Upper lobe of left lung (tissue), 6 donors: ENCODE data around the gene SGCG. TPM values are rescaled to one million over a fixed set of nuclear protein-coding genes. Genes with fewer than 3 reads are reported as not detected.

Experiments
- ATAC-seq, 2 donors: fragments of 200-7000 bp; cut with Tn5 transposase; one replicate each; pipeline ENCODE4 v1.9.1; 2022; ENCODE audit warnings: mild to moderate bottlenecking in 2 of 2, moderate library complexity in 2 of 2; ENCODE audit not compliant: low FRiP score in 2 of 2
- DNase-seq, 2 donors: peaks; one replicate each; pipeline ENCODE4 v3.0.0-alpha.2; 2019 to 2020
- H3K27ac ChIP-seq, 4 donors: fragments of 200-600 bp; sonication (generic); one replicate each; pipeline ENCODE4 v1.5.1; 2016 to 2019
- H3K27me3 ChIP-seq, 4 donors: fragments of 200-600 bp; sonication (generic); one replicate each; pipeline ENCODE4 v1.5.1; 2017 to 2019
- H3K36me3 ChIP-seq, 4 donors: fragments of 200-600 bp; sonication (generic); one replicate each; pipeline ENCODE4 v1.5.1; 2016 to 2019
- H3K4me1 ChIP-seq, 4 donors: fragments of 200-600 bp; sonication (generic); one replicate each; pipeline ENCODE4 v1.5.1; 2018 to 2019
- H3K4me3 ChIP-seq, 4 donors: fragments of 200-600 bp; sonication (generic); one replicate each; pipeline ENCODE4 v1.5.1; 2017 to 2019; ENCODE audit warnings: mild to moderate bottlenecking in 2 of 4, moderate library complexity in 1 of 4
- H3K9me3 ChIP-seq, 4 donors: fragments of 200-600 bp; sonication (generic); one replicate each; pipeline ENCODE4 v1.5.1; 2018 to 2019
- CTCF ChIP-seq, 6 experiments: fragments of 450-650 bp in 4 of 6; fragments of 200-600 bp in 2 of 6; sonication (generic) in 2 of 6; IDR thresholded peaks; one replicate each; pipeline ENCODE4 v1.5.1; 2016 to 2019; ENCODE audit warnings: antibody characterized with exemption in 6 of 6
- EP300 ChIP-seq, 4 donors: sonication (generic); formaldehyde crosslinking; IDR thresholded peaks; one replicate each; pipeline ENCODE4 v1.5.1; 2017; ENCODE audit warnings: antibody characterized with exemption in 4 of 4, control low read depth in 2 of 4
- POLR2A ChIP-seq, 4 donors: fragments of 450-650 bp; IDR thresholded peaks; one replicate each; pipeline ENCODE4 v1.5.1; 2016 to 2017; ENCODE audit warnings: antibody characterized with exemption in 4 of 4, mild to moderate bottlenecking in 2 of 4
- POLR2AphosphoS5 ChIP-seq, 2 donors: sonication (generic); formaldehyde crosslinking; IDR thresholded peaks; one replicate each; pipeline ENCODE4 v1.5.1; 2017; ENCODE audit warnings: antibody characterized with exemption in 2 of 2
- WGBS, 2 donors: methylation state at CpG; one replicate each; pipeline ENCODE4 v1.1.5; 2017 to 2018; 5-methylcytosine and 5-hydroxymethylcytosine counted together
- small RNA-seq, 4 donors: library from RNA; depleted of rRNA; stranded (forward); fragments of <200 nt; gene quantifications; one replicate each; pipeline ENCODE3, GENCODE V24; 2016
- total RNA-seq, 6 donors: library from RNA; depleted of rRNA in 4 of 6; stranded (reverse); fragments of >200 nt in 4 of 6; gene quantifications; one replicate each; pipeline versions ENCODE4 v1.1.0 to v1.2.1, GENCODE V29; 2016 to 2021
- donor health status: DM: no; HTN: no; CAD: no; lungs with moderate emphysema.
- donor health status: DM: no; HTN: yes; CAD: no; lungs with severe emphysema.

The SGCG gene
- total RNA-seq, 6 donors from 2014 or later: 1.7 to 4.6 (median 3.0) TPM; not detected in 2

- no peak for DNase-seq
- H3K27ac ChIP-seq: no peak overlapping the region
- no peaks in the 10 kb centered on the region for H3K9me3 ChIP-seq
- H3K4me3 ChIP-seq: no peak overlapping the region
- TF ChIP-seq POLR2A (IDR thresholded peaks at IDR 0.05): no peak
- TF ChIP-seq POLR2AphosphoS5 (IDR thresholded peaks at IDR 0.05): no peak
- no peak for TF ChIP-seq EP300 (IDR thresholded peaks at IDR 0.05)
- TF ChIP-seq CTCF (IDR thresholded peaks at IDR 0.05): no peak
- ATAC-seq: no peak
- H3K27me3 ChIP-seq: no peaks in the 10 kb centered on the region
- 96% methylated on average over 6 of the region's 6 CpGs for WGBS, 2 donors
- peaks cover 6 to 75% (median 38%) of the 10 kb centered on the region in 4 donors for H3K36me3 ChIP-seq
- H3K4me1 ChIP-seq: peaks cover 0 to 8% (median 2%) of the 10 kb centered on the region in 4 donors
Measured at GRCh38 chr13:23367907-23368306, 187.1 kb downstream of the SGCG start.

- no peaks in the 10 kb centered on the region for H3K9me3 ChIP-seq
- 35 to 49% methylated on average over 5 of the region's 5 CpGs for WGBS, 2 donors
- DNase-seq: no peak
- no peak for ATAC-seq
- H3K4me1 ChIP-seq: peaks cover 6 to 13% (median 8%) of the 10 kb centered on the region in 4 donors
- no peak overlapping the region for H3K4me3 ChIP-seq
- TF ChIP-seq POLR2AphosphoS5 (IDR thresholded peaks at IDR 0.05): no peak
- TF ChIP-seq POLR2A (IDR thresholded peaks at IDR 0.05): no peak
- TF ChIP-seq CTCF (IDR thresholded peaks at IDR 0.05): no peak
- no peak overlapping the region for H3K27ac ChIP-seq
- H3K36me3 ChIP-seq: peaks cover 0 to 31% (median 11%) of the 10 kb centered on the region in 4 donors
- H3K27me3 ChIP-seq: no peaks in the 10 kb centered on the region
Measured at GRCh38 chr13:23372264-23372906, 191.6 kb downstream of the SGCG start.

Small RNA genes within 50 kb of the gene (small RNA-seq; reads per million reads assigned to genes)
- gene RNU6-58P (0 reads per million in 4 donors), gene RNY3P4 (0 reads per million in 4 donors)
